Epithelial cell of esophagus (primary cell): ENCODE results near the gene BCL6B.

Experiments used
- DNase-seq: peaks from one replicate; pipeline ENCODE4 v3.0.0; 2010; ENCODE audit warnings: low read depth
- H3K4me3 ChIP-seq: 2 replicates; pipeline ENCODE4 v1.5.1; 2011; ENCODE audit warnings: mild to moderate bottlenecking, low read length, control low read depth
- TF ChIP-seq, protein P1 (sequence below): IDR thresholded peaks from 2 replicates; pipeline ENCODE4 v1.5.1; 2011; ENCODE audit warnings: low read depth, mild to moderate bottlenecking, low read length, control low read depth, inconsistent platforms; ENCODE audit not compliant: insufficient read depth; ENCODE audit errors: missing control alignments

The BCL6B gene

DNA sequence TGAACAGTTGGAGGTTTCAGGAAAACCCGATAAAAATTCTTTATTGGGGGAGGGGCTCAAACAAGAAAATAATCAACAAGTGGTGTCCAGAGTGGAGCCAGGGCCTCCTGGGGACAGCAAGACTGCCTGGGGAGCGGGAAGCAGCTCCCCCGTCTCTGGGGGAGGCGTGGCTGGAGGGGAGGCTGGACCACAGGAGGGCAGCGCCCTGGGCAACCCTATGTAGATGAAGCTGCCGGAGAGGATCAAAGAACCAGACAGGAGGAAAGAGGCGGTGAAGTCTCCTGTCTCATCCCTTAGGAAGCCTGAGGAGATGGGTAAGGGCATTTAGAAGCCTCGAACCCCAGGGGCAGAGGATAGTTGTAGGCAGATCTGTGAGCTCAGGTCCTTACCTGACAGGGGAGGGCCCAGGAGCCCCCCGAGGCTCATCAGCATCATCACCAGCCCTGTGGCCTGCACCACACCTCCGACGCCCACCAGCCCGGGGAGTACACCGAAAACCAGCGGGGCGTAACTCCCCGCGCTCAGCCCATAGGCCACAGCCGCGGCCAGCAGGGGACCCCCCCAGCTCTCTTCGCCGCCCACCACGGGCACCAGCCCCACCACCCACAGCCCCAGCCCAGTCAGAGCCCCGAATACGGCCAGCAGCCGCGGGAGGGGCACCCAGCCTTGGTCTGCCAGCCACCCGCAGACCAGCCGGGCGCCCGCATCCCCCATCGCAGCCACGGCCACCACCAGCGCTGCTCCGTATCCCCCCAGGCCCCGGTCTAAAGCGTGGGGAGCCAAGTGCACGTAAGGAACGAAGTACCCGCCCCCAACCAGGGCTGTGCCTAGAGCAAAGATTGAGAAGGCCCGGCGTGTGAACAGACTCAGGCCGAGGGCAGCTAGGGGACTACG, 19.0 kb downstream of the BCL6B start:
- DNase-seq, result no peak
- H3K4me3 ChIP-seq, result no peak overlapping the region

DNA sequence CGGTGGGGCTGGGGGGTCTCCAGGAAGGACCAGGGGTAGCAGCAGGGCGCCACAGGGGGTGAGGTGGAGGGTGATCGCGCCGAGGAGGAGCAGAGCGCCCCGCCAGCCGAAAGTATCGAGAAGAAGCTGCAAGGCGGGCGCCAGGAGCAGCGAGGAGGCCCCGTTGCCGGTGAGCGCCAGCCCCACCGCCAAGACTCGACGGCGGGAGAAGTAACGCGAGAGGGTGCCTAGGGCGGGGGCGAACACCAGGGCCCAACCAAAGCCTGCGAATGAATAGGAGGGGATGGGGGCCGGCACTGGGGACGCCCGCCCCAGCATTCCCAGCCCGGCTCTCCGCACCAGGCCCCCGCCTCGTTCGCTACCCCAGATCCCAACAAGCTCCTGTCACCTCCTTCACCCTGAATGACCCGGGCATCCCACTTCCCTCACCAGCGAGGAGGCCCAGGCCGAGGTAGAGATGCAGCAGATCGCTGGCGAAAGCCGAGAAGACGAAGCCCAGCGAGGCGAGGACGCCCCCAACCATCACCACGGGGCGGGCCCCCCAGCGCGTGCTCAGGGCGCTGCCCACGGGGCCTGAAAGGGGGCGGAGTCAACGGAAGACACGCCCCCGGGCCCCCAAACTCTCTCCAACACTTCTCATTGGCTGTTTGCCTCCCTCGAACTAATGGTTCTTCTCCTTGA, 19.8 kb downstream of the BCL6B start:
- TF ChIP-seq, protein P1, sequence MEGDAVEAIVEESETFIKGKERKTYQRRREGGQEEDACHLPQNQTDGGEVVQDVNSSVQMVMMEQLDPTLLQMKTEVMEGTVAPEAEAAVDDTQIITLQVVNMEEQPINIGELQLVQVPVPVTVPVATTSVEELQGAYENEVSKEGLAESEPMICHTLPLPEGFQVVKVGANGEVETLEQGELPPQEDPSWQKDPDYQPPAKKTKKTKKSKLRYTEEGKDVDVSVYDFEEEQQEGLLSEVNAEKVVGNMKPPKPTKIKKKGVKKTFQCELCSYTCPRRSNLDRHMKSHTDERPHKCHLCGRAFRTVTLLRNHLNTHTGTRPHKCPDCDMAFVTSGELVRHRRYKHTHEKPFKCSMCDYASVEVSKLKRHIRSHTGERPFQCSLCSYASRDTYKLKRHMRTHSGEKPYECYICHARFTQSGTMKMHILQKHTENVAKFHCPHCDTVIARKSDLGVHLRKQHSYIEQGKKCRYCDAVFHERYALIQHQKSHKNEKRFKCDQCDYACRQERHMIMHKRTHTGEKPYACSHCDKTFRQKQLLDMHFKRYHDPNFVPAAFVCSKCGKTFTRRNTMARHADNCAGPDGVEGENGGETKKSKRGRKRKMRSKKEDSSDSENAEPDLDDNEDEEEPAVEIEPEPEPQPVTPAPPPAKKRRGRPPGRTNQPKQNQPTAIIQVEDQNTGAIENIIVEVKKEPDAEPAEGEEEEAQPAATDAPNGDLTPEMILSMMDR, result no peak
- H3K4me3 ChIP-seq, result peak overlapping the region; percentile 35
- DNase-seq, result no peak

More for the DNA sequence above, 19.0 kb downstream of the BCL6B start:
- TF ChIP-seq, protein P1, result no peak

DNA sequence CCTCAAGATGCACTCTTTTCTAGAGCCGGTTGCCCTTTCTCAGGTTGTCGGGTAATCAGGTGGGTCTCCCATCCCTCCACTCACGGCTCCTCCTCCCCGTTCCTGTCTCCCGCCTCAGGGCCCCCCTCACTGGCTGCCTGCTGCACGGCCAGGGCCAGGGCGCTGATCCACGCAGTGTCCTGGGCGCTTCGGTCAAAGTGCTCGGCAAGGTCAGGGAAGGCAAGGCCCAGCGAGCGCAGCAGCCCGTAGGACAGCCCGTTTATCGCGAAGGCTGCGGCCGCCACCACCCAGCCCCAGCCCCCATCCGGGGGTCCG, 20.3 kb downstream of the BCL6B start:
- TF ChIP-seq, protein P1, result no peak
- H3K4me3 ChIP-seq, result peak overlapping the region; percentile 35
- DNase-seq, result no peak

DNA sequence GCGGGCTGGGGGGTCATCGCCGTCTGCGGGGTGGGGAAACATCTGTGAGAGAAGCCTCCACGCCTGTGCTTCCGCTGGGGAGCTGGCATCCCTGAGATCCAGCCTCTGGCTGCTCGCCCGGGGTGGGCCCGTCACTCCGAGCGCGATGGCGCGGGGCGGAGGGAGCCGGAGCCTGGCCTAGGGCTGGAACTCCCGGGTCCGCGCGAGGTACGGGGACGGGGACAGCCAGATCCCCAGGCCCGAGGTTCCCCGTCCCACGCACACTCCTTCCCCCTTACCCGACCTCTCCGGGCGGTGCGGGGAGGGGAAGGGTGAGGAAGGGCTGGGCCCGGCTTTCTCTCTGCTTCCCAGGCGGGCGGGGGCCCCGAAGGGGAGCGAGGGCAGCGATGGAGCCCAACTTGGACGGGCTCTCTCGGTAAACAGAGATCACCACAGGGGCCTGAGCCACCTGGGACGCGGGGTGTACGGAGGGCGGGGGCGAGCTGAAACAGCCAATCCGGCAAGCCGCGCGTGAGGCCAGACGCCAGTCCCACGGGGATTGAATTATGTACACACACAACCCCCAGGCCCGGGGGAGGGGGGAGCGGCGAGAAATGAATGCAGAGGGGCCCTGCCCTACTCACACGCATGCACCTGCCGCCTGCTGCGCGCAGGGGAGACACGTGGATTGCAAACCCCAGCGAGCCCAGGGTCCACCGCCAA, 20.8 kb downstream of the BCL6B start, which contains the start of gene SLC16A11:
TSS of gene SLC16A11 (minus strand) at position 596 of the 702 bp plus-strand sequence. CDS start at position 17, 579 bp downstream.
- TF ChIP-seq, protein P1, result no peak
- no peak for DNase-seq
- H3K4me3 ChIP-seq, result peak within 1 kb of the TSS; percentile 35

DNA sequence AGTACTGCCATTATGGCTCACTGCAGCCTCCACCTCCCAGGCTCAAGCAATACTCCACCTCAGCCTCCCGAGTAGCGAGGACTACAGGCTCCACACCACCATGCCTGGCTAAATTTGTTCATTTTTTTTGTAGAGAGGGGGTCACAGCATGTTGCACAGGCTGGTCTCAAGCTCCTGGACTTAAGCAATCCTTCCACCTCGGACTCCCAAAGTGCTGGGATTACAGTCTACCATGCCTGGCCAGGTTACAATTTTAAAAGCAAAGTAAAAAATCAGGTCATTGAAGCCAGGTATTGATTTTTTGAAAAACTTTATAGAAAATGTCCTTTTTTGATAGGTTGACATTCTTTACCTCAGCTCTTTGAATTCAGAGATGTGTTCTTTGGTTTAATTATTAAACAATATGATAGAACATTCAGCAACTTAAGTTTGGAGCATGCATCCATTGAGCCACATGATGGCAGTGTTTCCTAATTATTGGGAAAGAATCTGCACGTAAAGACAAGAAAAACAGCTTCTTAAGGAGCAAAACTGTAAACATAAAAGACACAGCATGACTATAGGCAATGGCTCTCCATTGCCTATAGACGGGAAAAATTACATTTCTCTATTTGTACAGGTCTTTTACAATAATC, 22.8 kb downstream of the BCL6B start:
- TF ChIP-seq, protein P1, result peak; percentile 73
- H3K4me3 ChIP-seq, result peak overlapping the region; percentile 31
- peak; percentile 85 for DNase-seq

DNA sequence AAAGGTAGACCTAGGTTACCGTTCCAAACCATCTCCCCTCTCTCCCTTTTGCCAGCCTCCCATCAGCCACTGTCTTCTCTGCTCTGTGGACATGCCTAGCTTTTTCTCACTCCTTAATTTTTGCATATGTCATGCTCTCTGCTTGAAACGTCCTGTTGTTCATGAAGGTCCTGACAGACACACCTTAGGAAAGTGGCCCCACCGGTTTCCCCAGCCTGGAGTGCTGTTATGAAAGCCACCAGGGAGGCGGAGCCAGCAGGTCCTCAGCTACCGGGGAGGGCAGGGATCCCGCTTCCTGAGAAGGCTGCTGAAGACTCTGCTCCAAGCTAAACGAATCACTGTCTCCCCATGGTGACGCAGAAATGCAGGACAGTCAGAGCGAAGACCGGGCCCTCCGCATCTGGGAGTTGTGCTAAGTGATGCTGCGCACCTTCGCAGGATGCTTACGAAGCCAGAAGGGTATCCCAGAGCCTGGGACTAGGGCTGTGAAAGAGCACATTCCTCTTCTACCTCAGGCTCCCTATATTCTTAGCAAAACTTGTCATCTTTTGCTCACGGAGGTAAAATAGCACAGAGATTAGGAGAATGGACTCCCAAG, 23.4 kb downstream of the BCL6B start:
- H3K4me3 ChIP-seq, result peak overlapping the region; percentile 31
- DNase-seq, result peak; percentile 97
- TF ChIP-seq, protein P1, result no peak

DNA sequence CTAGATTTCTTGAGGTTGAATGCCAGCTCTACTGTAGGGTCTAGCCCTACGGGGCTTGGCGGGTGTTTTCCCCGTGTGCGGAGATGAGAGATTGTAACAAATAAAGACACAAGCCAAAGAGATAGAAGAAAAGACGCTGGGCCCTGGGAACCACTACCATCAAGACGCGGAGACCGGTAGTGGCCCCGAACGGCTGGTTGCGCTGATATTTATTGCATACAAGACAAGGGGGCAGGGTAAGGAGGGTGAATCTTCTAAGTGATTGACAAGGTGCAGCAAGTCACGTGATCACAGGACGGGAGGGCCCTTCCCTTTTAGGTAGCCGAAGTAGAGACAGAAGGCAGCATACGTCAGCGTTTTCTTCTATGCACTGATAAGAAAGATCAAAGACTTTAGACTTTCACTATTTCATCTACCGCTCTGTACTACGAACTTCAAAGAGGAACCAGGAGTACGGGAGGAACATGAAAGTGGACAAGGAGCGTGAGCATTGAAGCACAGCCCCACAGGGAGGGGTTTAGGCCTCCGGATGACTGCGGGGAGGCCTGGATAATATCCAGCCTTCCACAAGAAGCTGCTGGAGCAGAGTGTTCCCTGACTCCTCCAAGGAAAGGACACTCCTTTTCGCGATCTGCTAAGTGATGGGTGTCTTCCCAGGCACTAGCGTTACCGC, 24.0 kb downstream of the BCL6B start:
- peak; percentile 50 for DNase-seq
- peak overlapping the region; percentile 23 for H3K4me3 ChIP-seq
